ENCODE results near the gene EYA4.

GRCh38 chr6:133208183-133208755 lies 32.9 kb upstream of the EYA4 start:
- TF ChIP-seq CTCF (IDR thresholded peaks at IDR 0.05; ENCODE audit: low read length) = no peak
- TF ChIP-seq EZH2 (IDR thresholded peaks at IDR 0.05; ENCODE audit: borderline replicate concordance, low read length) = no peak
